Measurements from ENCODE around the gene LPAR1.

LPAR1 gene

DNA sequence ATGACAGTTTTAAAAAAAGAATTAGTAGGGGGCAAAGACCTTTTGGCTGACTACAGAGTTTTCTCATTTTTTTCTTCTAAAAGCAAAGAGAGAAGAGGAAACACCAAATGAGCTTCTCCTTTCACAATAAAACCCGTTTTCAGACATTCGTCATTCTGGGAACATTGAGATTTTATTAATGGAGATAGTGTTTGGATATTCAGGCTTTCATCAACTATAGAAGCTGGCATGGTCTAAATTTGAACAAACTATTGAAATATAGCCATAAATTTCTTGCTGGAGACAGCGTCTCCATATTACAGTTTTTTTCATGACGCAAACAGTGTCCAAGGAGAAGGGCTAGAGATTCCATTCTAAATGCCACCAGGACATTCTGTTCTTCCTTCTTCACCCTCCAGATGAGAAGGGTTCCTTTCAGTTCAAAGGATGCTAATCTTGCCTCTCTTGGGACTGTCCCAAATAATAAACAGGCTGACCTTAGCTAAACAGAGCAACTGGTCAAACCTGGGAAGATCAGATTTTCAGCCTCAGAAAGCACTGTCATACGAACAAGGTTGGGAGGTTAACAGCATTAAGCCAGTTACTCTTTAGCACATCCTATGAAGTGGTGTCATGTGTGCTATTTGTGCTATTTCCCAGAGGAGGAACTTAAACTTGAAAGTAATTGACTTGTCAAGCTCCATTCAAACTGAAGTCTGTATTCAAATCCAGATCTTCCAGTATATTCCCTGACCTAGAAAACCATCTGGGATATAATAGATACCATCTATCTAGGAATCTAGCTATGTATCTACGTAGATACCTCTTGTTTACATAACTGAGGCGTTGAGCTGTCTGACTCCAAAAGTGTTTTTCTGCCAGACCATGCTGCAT lies 125.6 kb downstream of the LPAR1 start:
- DNase-seq, result no peak

DNA sequence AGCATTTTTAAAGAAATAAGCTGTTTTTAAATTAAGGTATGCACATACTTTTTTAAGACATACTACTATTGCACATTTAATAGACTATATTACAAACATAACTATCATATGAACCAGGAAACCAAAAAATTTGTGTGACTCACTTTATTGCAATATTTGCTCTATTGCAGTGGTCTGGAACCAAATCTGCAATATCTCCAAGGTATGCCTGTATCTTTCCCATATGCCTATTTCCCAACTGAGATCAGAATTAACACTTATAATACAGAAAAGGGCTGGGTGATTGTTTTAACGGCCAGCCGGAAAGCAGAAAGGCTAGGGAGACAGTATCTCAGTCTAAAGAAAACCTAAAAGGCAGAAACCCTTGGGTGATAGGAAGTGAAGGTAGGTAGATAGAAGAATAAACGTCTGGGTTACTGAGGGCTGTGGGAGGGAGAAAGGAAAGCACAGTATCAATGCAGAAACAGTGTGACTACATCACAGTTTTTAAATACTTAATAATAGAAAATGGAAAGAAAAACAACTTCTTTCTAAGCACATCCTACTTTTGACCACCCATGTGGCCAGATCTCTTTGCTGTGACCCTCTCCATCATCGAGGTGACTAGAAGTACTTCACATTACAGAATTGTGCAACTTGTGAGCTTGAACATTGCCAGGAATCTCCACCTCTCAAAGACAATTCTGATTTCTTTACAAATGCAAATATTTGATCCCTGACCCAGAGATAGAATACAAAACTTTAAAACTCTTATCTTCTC lies 126.4 kb downstream of the LPAR1 start:
- DNase-seq, result no peak

DNA sequence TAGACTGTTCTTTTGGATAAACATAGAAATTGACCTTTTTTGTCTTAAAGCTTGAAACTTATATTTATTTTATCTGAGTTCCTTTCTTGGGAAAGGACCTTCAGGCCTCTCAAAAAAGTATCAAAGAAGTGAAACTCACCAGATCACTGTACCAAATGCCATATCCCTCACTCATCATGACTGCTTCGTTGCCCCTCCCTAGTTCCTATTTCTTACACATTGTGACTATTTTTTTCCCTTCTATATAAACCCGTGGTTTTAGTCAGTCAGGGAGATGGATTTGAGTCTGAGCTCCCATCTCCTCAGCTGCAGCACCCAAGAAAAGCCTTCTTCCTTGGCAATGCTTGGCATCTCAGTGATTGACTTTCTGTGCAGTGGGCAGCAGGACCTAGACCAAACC lies 129.4 kb downstream of the LPAR1 start:
- DNase-seq, result no peak

GRCh38 chr9:110900917-110901316 lies 137.4 kb downstream of the LPAR1 start:
- no peak for DNase-seq

GRCh38 chr9:110900456-110900855 lies 137.8 kb downstream of the LPAR1 start:
- no peak for DNase-seq

DNA sequence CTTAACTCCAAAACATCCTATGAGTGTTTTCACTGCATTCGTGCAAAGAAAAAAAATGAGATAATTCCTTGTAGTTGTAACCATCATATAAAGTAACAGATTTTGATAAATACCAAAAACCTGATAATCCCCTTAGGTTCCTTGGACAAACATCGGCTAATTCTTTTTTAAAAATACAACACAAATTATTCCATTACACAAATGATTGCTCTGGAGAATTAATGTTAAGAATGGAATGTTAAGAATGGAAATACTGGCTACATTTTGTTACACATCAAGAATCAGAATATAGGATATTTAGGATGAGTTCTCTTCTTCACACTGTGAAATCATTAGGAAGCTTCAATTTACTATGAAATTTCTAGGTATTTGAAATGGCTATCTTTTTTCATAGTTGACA lies 139.4 kb downstream of the LPAR1 start:
- DNase-seq, result no peak

DNA sequence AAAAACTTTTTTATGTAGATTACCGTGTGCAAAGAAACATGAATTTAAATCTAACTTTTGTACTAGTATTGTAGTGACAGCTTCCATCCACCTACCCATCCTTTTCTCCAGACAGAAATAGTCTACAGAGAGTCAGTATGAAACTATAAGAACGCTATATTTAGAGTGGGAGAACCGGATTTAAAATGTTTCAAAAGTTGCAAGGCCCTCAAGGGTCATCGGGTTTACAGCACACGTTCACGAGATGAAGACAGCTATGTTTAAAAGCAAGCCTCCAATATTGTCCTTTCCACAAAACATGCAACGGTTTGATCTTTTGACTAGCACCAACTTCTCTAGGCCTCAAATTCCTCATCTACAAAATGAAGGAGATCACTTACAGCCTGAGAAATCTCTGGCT lies 139.9 kb downstream of the LPAR1 start:
- DNase-seq, result no peak

- no peak for DNase-seq
Measured at GRCh38 chr9:110897943-110898342, 140.3 kb downstream of the LPAR1 start.

DNA sequence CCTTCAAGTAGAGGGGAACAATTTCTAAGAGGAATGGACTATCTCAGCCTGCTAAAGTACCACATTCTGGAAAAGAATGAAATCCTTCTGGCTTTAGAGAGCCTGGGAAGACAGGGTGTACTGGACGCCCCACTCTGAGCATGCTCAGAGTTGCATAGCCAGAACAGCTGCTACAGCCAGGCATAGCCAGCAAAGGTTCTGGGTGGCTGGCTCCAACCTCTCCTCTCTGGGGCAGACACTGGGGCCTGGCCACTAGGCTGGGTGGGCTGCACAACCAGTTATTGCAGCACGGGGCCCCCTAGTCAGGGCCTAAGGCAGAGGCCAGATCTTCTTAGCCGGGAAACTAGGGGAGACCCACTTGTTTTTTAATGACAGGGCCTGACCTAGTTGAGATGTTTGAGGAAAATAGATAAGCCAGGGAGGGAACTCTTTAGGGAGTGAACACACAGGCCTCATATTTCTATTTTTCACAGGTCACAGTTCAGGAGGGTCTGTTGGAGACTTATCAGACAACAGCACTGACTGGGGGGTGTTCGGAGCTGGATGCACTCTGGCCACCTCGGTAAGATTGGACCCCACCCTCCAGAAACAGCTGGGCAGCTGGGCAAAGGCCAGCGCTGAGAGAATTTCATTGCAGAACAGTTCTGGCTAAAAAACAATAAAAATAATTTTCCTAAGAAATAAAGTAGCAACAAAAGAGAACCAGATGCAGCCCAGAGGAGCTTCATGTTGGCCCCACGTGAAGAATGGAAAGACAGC lies 142.9 kb downstream of the LPAR1 start:
- DNase-seq, result no peak

DNA sequence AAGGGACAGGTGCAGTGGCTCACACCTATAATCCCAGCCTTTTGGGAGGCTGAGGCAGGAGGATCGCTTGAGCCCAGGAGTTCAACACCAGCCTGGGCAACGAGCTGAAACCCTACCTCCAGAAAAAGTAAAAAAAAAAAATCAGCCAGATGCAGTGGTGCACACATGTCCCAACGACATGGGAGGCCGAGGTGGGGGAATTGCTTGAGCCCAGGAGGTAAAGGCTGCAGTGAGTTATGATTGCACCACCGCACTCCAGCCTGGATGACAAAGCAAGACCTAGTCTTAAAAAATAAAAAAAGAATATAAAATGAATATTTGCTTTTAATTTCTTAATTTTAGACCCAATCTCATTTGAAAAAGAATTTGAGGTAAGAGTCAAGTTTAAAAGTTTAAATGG lies 143.5 kb downstream of the LPAR1 start:
- no peak for DNase-seq

DNA sequence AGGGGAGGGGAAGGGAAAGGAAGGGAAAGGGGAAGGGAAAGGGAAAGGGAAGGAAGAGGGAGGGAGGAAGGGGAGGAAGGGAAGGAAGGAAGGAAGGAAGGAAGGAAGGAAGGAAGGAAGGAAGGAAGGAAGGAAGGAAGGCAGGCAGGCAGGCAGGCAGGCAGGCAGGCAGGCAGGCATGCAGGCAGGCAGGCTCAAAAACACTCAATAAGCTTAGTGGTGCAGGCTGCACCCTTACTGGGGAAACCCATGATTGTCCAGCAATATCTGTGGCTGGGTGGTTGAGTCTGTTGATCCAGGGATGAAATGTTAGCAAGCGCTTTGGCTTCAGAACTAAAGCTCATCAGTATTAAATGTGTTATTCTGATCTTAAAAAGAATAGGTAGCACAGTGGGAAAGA lies 145.6 kb downstream of the LPAR1 start:
- no peak for DNase-seq

DNA sequence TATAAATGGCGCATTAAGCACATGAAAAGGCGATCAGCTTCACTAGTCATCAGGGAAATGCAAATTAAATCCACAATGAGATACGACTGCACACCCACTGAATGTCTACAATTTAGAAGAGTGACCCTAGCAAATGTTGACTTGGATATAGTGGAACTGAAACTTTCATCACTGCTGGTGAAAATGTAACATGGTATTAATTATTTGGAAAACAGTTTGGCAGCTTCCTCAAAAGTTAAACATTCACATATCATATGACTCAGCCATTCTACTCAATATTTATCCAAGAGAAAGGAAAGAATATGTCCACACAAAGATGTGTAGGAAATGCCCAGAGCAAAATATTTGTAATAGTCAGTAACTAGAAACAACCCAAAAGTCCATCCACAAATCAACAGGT lies 146.5 kb downstream of the LPAR1 start:
- no peak for DNase-seq

DNA sequence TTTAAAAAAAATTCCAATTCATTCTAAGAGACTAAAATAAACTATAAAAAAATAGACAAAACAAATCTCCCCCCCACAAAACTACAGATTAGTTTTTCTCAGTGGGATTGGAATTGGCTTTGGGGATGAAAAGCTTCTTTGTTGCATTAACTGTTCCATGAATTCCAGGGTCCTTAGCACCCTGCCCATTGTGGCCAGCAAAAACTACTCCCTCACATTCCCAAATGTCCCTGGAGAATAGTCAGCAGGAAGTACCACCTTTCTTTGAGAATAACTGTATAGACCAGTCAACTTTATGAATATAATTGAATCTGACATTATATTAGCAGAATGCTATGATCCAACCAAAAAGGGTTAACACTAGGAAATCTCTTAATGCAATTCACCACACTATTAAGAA lies 147.9 kb downstream of the LPAR1 start:
- DNase-seq, result no peak

DNA sequence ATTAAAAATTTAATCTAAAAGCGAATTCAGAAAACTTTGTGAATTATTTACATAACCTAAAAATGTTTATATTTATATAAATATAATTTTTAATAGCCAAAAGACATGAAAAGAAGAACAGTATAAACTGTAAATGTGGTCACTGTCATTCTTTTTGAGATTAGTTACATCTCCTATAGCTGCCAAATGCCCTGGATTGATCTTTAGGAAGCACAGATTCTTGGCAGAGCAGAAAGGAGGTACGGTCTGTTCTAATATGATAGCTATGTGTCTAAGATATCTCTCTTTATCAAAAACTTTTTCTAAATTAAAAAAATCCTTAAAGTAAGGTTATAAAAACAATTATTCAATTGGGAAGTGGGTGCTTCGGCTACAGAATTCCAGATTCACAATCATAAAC lies 151.0 kb downstream of the LPAR1 start:
- DNase-seq, result no peak

- DNase-seq, result no peak
Measured at GRCh38 chr9:110886832-110887231, 151.4 kb downstream of the LPAR1 start.

GRCh38 chr9:110880189-110880588 lies 158.1 kb downstream of the LPAR1 start:
- no peak for DNase-seq

DNA sequence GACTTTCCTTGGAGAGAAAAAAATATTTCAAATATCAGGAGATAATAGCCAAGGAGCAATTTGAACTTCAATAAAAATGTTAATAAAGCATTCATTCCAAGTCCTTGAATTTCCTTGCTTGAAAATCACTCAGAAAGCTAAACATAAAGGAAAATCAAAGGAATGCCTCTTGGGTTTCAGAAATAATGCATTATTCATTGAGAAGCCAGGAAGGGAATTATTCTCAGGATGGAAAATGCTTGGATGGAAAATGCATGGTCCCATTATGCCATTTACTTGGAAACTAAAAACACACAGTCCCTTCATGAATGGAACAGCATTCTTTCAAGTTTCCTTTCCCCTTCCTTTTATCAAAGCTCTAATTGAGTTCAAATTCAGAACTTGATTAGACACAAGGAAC lies 160.9 kb downstream of the LPAR1 start:
- no peak for DNase-seq

GRCh38 chr9:110876929-110877328 lies 161.3 kb downstream of the LPAR1 start:
- no peak for DNase-seq

DNA sequence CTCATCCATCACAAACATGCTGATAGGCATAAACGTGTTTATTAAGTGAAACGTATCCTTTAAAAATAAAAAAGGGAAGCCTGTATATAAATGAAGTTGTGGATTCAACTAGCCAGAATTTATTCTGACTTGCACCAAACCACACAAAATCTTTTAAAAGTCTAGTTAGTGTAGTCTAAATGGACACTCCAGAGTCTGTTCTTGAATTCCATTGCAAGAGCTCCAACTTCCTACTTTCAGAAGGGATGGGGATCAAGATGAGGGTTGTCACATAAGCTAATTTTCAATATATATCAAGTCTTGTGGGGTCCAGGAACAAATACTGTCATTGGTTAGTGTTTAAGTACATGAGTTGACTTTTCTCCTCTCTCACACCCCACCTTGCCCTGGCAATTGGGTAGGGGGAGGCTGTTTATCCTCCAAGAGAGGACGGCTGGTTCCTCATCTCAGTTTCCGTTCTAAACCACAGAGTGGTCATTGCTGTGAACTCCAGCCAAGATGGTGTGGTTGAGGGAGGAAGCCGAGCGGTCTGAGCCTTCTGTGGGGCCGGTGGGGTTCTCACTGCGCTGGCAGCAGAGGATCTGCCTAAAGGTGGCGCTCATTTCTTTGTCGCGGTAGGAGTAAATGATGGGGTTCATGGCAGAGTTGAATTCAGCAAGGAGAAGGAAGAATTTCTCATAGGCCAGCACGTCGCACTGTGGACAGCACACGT lies 163.2 kb downstream of the LPAR1 start:
- DNase-seq, result no peak

- no peak for DNase-seq
Measured at GRCh38 chr9:110872920-110873319, 165.3 kb downstream of the LPAR1 start.

- no peak for DNase-seq
Measured at GRCh38 chr9:110871736-110872135, 166.5 kb downstream of the LPAR1 start.

GRCh38 chr9:110869931-110870330 lies 168.3 kb downstream of the LPAR1 start:
- DNase-seq, result no peak

DNA sequence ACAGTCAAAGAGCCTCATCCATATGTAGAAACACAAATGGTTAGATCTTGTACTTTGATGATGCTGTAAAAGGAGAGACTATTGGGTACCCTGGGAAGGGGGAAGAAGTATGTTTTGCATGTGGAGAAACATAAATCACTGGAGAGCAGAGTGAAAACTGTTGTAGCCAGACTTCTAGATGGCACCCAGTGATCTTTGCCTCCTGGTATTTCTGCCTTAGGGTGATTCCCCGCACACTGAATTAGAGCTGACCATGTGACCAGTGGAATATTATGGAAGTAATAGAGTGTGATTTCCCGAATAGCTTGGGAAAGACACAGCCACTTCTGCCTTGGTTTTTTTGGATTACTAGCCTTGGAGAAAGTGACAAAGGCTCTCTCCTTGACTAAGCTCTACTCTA lies 174.3 kb downstream of the LPAR1 start:
- DNase-seq, result no peak
